Activated T-cell treated with anti-CD3 and anti-CD28 coated beads, Interleukin-2, amount 50 U/mL, for 72 hours (primary cell): ENCODE measurements around the gene ACAD9. TPM values are rescaled to one million over a fixed set of nuclear protein-coding genes. Genes with fewer than 3 reads are reported as not detected.
"Not testable (repeated sequence)": the region's sequence is repeated elsewhere in the genome, so short reads cannot be mapped to it uniquely, and the experiment has no call there.

Experiments used
- ATAC-seq, 2 donors: fragments of 150-1000 bp; cut with Tn5 transposase; replicated peaks in 1 of 2; 2 replicates each; pipeline ENCODE4 v1.10.0; 2021; ENCODE audit warnings: moderate library complexity in 2 of 2, mild to moderate bottlenecking in 1 of 2
- DNase-seq, 2 donors: peaks; one replicate each; pipeline ENCODE4 v3.0.0; 2021 to 2022; ENCODE audit warnings: mixed read lengths in 1 of 2
- H3K27ac Mint-ChIP-seq: one replicate; pipeline ENCODE4 v1.8.0; 2022; ENCODE audit warnings: mild to moderate bottlenecking, moderate library complexity, mixed read lengths
- H3K27me3 Mint-ChIP-seq: one replicate; pipeline ENCODE4 v1.8.0; 2022; ENCODE audit warnings: low read depth, mixed read lengths
- H3K36me3 Mint-ChIP-seq, 2 donors: one replicate each; pipeline ENCODE4 v1.8.0; 2022; ENCODE audit warnings: mixed read lengths in 2 of 2, mild to moderate bottlenecking in 1 of 2; ENCODE audit not compliant: insufficient read depth in 2 of 2
- H3K4me1 Mint-ChIP-seq: one replicate; pipeline ENCODE4 v1.8.0; 2022; ENCODE audit warnings: low read depth, mixed read lengths
- H3K4me3 Mint-ChIP-seq, 2 donors: one replicate each; pipeline ENCODE4 v1.8.0; 2022; ENCODE audit warnings: mild to moderate bottlenecking in 2 of 2, mixed read lengths in 2 of 2, moderate library complexity in 2 of 2
- H3K9me3 Mint-ChIP-seq, 2 donors: one replicate each; pipeline ENCODE4 v1.8.0; 2022; ENCODE audit warnings: mixed read lengths in 2 of 2
- total RNA-seq, 2 donors: library from RNA; stranded (reverse); gene quantifications; one replicate each; pipeline ENCODE4 v1.2.3, GENCODE V29; 2022

The ACAD9 gene
- total RNA-seq, 2 donors from 2014 or later, result 21.9 to 30.0 TPM

DNA sequence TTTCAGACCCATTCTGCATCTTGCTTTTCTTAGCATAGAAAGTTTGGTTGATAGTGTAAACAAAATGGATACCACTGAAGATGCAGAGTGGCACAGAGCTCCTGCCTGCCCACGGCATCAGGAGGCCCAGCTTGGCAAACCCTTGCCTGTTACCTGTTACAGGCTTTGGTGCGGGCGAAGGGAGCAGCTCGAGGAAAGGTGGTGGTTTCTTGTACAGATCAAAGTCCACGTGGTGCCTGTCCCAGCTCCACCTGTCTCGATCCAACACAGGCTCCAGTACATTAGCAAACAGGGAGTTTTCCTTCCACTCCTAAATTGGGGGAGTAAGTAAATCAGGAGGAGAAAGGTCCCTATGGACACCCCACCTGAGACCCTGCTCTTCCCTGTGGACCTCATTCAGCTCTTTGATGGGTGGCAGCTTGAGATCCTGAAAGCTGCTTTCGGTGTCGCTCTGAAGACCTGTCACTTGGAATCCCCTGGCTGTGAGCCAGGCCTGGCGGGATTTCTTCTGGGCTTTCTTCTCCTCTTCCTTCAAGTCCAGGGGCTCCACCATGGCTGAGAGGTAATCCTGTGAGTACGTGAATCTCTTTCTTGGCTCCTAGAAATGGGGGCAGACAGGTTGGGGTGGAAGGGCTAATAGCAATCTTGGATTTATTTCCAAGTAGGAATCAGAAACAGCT is 35.7 kb downstream of the ACAD9 start:
- ATAC-seq (no peak), DNase-seq (no peak)
- H3K36me3 Mint-ChIP-seq, result peaks cover 6 to 24% of the 10 kb centered on the region in 2 donors
- no peaks in the 10 kb centered on the region for H3K9me3 Mint-ChIP-seq
- H3K4me1 Mint-ChIP-seq, result no peaks in the 10 kb centered on the region
- H3K4me3 Mint-ChIP-seq, result no peak overlapping the region
- no peak overlapping the region for H3K27ac Mint-ChIP-seq
- no peaks in the 10 kb centered on the region for H3K27me3 Mint-ChIP-seq

DNA sequence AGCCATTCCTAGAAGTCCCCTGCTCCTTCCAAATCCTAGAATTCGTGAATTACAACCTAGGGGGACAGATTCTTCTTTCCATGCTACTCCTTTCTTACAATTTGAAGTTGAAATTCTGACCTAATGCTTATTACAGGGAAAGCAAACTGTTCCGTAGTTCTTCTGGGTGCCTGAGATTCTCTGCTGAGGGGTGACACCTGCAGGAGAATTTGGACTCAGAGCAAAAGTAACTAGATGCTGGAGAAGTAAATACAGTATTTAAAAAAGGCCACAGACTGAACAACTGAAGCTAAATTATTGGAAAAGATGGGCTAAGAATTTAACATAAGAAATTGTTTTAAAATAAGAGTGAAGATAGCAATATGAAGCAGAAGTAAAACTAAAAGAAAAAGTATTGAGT is 37.9 kb downstream of the ACAD9 start:
- Mint-ChIP-seq H3K36me3 (peaks cover 14 to 32% of the 10 kb centered on the region in 2 donors), H3K27me3 (no peaks in the 10 kb centered on the region), H3K4me3 (no peak overlapping the region), H3K27ac (peak overlapping the region; percentile 88), H3K9me3 (peaks cover 5 to 6% of the 10 kb centered on the region in 2 donors), H3K4me1 (peaks cover 15% of the 10 kb centered on the region)
- ATAC-seq (no peak), DNase-seq (no peak)

DNA sequence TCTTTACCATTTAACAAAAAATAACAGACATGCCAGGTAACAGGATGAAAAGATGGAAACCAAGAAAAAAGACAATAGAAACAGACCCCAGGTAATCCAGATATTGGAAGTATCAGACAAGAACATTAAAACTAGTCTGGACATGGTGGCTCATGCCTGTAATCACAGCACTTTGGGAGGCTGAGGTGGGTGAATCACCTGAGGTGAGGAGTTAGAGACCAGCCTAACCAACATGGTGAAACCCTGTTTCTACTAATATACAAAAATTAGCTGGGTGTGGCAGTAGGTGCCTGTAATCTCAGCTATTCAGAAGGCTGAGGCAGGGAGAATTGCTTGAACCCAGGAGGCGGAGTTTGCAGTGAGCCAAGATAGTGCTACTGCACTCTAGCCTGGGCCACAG is 40.6 kb downstream of the ACAD9 start:
- Mint-ChIP-seq H3K36me3 (peaks cover 14 to 33% of the 10 kb centered on the region in 2 donors), H3K27me3 (no peaks in the 10 kb centered on the region), H3K4me1 (peaks cover 38% of the 10 kb centered on the region), H3K9me3 (peaks cover 5 to 6% of the 10 kb centered on the region in 2 donors), H3K27ac (peak overlapping the region; percentile 44), H3K4me3 (no peak overlapping the region)
- DNase-seq (no peak), ATAC-seq (no peak)

DNA sequence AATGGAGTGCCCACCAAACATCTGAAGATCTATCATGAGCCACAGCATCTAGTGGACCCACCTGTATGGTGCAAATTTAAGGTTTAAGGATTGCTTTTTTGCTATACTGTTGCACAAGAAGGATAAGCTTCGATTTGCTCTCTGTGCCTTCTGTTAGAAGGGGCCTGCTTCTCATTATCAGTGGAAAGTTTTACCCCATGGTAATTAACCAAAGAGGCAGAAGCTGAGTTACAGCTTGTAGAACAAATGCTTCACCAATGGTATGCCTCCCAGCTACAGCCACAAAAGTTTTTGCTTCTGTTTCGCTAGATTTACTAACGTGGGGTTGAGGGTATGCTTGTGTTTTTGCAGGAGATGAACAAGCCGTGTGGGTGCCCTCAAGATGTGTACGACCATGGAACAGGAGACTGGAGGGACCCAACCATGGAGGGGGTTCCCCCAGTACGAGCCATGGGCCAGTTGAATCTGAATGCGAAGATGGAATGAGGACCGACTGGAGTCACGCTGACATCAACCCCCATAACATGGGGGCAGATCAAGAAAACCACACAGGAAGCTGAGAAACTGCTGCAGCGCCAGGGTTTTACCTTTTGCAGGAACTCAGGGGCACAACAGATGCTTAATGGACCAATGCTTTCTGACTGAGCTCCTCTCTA is 43.5 kb downstream of the ACAD9 start:
- DNase-seq, result peak; percentile 54 to 58
- Mint-ChIP-seq H3K27ac (peak overlapping the region; percentile 40), H3K4me1 (peaks cover 44% of the 10 kb centered on the region), H3K36me3 (peaks cover 17 to 32% of the 10 kb centered on the region in 2 donors), H3K27me3 (no peaks in the 10 kb centered on the region), H3K4me3 (peak overlapping the region; percentile 73), H3K9me3 (peaks cover 8 to 9% of the 10 kb centered on the region in 2 donors)
- ATAC-seq, result peak; percentile 84 to 88

DNA sequence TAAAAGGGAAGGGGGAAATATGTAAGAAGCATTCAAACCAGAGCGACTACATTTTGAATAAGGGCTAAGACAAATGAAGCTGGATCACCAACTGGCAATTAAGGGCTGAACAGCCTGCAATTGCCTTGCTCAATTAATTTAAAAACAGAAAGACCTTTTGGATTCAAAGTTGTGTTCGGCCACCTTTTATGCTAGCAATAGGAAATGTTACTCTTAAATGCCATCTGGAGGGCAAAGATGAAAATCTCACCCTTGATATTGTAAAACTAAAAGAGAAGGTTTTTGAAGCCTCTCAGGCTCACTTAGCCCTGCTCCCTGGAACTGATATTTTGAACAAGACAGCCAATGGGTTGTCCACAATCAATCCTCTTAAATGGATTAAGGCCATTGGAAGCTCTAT is 44.2 kb downstream of the ACAD9 start:
- DNase-seq (no peak), ATAC-seq (peak; percentile 25 to 38)
- peaks cover 8 to 9% of the 10 kb centered on the region in 2 donors for H3K9me3 Mint-ChIP-seq
- H3K27me3 Mint-ChIP-seq, result no peaks in the 10 kb centered on the region
- H3K36me3 Mint-ChIP-seq, result peaks cover 17 to 27% of the 10 kb centered on the region in 2 donors
- peak overlapping the region; percentile 73 for H3K4me3 Mint-ChIP-seq
- peaks cover 44% of the 10 kb centered on the region for H3K4me1 Mint-ChIP-seq
- H3K27ac Mint-ChIP-seq, result peak overlapping the region; percentile 40

DNA sequence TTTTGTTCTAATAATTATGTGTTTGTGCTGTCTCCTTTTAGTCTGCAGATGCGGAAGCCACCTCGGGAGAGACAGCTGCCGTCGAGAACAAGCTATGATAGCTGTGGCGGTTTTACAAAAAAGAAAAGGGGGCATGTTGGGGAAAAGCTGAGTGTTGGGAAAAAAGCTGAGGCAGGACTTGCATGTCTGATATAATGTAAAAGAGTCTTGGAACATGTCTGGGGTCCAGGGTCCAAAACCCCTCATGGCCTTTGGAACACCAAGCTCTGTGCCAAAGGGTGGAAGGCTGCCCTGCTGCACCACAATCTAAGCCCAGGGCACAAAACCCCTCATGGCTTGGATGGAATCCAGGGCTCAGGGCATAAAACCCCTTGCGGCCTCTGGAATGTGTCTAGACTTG is 44.6 kb downstream of the ACAD9 start:
- H3K27ac Mint-ChIP-seq, ATAC-seq, H3K27me3 Mint-ChIP-seq, DNase-seq, H3K9me3 Mint-ChIP-seq: not testable (repeated sequence)
- Mint-ChIP-seq H3K4me3 (peak overlapping the region; percentile 73), H3K4me1 (peaks cover 44% of the 10 kb centered on the region), H3K36me3 (peaks cover 17 to 26% of the 10 kb centered on the region in 2 donors)

DNA sequence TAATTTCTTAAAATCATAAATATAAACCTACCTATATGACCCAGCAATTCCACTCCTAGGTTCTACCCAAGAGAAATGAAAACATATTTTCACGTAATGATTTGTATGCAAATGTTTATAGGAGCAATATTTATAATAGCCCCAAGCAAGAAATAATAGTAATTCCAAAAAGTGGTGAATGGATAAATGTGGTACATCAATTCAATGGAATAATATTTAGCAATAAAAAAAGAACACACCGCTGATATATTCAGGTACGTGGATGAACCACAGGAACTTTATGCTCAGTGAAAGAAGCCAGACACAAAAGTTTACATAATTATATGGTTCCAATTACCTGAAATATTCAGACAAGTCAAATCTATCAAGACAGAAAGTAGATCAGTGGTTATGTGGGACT is 49.9 kb downstream of the ACAD9 start:
- Mint-ChIP-seq H3K4me1 (peaks cover 12% of the 10 kb centered on the region), H3K27ac (no peak overlapping the region), H3K4me3 (no peak overlapping the region), H3K27me3 (peaks cover 6% of the 10 kb centered on the region), H3K9me3 (peaks cover 3 to 5% of the 10 kb centered on the region in 2 donors), H3K36me3 (peaks cover 6 to 10% of the 10 kb centered on the region in 2 donors)
- no peak for DNase-seq
- ATAC-seq, result no peak

DNA sequence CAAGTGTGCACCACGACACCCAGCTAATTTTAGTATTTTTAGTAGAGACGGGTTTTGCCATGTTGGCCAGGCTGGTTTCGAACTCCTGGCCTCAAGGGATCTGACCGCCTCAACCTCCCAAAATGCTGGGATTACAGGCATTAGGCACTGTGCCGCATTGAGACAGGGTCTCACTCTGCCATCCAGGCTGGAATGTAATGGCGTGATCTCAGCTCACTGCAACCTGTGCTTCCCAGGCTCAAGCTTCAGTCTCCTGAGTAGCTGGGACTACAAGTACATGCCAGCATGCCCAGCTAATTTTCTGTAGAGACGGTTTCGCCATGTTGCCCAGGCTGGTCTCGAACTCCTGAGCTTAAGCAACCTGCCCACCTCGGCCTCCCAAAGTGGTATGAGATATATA is 51.6 kb downstream of the ACAD9 start:
- no peaks in the 10 kb centered on the region for H3K4me1 Mint-ChIP-seq
- H3K36me3 Mint-ChIP-seq, result peaks cover 3 to 4% of the 10 kb centered on the region in 2 donors
- ATAC-seq (no peak), DNase-seq (no peak)
- peaks cover 6% of the 10 kb centered on the region for H3K27me3 Mint-ChIP-seq
- H3K9me3 Mint-ChIP-seq, result peaks cover 3 to 5% of the 10 kb centered on the region in 2 donors
- no peak overlapping the region for H3K4me3 Mint-ChIP-seq
- H3K27ac Mint-ChIP-seq, result no peak overlapping the region

DNA sequence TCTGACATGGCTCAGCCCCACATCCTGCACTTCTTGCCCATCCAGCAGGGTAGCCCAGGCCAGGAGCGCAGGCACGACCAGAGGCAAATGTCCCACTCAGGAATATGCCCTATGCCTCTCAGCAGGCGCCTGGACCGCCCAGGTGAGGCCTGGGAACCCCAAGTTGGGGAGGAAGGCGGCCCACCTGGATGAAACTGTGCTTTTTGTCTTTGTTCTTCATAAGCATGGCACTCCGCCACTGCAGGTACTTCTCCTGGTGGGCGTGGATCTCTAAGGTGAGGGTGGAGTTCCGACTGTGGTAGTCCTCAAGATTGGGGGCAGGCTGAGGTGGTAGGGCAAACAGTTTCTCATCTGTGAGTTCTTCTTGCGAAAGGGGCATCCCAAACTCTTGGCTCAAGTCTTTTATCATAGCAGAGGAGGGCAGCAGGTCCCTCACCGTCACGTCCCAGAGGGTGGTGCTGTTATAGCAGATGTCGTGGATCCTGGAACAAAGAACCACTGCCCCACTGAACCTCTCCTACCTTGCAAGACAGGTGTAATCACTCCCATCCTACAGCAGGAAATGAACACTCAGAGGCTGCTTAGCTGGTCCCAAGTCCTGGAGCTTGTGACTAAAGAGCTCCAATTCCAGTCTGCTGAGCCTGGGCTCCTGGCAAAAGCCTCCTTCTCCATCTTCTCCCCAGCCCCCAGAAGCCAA is 53.2 kb downstream of the ACAD9 start:
- Mint-ChIP-seq H3K4me3 (no peak overlapping the region), H3K4me1 (no peaks in the 10 kb centered on the region), H3K27ac (no peak overlapping the region), H3K36me3 (no peaks in the 10 kb centered on the region), H3K27me3 (peaks cover 6% of the 10 kb centered on the region), H3K9me3 (peaks cover 0 to 2% of the 10 kb centered on the region in 2 donors)
- ATAC-seq (no peak), DNase-seq (no peak)

DNA sequence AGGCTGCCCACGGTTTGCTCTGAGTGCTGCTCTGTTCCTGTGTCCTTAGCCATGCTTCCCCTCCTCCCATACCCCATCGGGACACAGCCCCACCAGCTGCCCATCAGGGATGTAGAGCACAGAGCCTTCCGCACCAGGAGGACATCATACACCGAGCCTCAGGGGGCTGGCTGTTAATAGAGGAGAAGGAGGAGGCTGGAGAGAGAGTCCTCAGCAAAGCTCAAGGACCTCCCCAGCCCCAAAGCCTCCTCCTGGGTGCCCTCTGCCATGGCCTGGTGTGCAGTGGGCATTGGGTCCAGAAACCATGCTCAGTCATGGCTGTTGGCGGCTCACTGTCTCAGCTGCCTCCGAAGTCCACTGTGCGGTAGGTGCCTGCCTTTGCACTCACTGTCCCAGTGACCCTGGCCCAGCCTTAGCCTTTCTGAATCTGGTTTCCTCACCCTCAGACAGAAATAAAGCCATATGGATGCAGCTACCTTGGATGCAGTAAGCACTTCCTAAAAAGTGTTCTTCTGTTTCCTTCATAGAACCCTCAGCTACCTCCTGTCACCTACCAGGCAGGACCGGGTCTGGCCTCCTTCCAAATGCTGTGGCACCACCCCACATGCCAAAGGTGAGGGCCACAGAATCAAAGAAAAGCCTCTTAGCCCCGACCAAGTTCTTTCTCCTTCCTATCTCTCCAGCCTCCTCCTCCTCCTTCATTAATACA is 53.9 kb downstream of the ACAD9 start:
- no peak overlapping the region for H3K27ac Mint-ChIP-seq
- H3K36me3 Mint-ChIP-seq, result no peaks in the 10 kb centered on the region
- H3K27me3 Mint-ChIP-seq, result peaks cover 6% of the 10 kb centered on the region
- H3K4me3 Mint-ChIP-seq, result no peak overlapping the region
- ATAC-seq, result peak in 1 of 2 donors; percentile 13
- no peaks in the 10 kb centered on the region for H3K4me1 Mint-ChIP-seq
- DNase-seq, result no peak
- H3K9me3 Mint-ChIP-seq, result peaks cover 0 to 2% of the 10 kb centered on the region in 2 donors

DNA sequence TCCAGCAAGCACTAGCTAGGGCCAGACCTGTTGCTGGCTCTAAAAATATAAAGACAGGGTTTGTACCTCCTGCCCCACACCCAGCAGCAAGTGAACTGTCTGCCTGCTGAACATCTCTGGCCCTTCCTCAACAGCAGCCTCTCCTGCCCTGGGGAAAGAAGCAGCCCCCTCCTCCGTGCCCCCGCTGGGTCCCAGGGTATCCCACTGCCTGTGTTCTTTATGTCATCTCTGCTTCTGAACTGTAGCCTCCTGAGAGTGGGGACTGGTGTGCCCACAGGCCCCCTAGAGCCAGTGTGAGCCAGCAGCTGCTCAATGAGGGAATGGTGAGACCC is 54.5 kb downstream of the ACAD9 start:
- Mint-ChIP-seq H3K36me3 (no peaks in the 10 kb centered on the region), H3K4me3 (no peak overlapping the region), H3K27ac (no peak overlapping the region), H3K27me3 (peaks cover 6% of the 10 kb centered on the region), H3K4me1 (no peaks in the 10 kb centered on the region), H3K9me3 (peaks cover 0 to 2% of the 10 kb centered on the region in 2 donors)
- DNase-seq (no peak), ATAC-seq (no peak)

DNA sequence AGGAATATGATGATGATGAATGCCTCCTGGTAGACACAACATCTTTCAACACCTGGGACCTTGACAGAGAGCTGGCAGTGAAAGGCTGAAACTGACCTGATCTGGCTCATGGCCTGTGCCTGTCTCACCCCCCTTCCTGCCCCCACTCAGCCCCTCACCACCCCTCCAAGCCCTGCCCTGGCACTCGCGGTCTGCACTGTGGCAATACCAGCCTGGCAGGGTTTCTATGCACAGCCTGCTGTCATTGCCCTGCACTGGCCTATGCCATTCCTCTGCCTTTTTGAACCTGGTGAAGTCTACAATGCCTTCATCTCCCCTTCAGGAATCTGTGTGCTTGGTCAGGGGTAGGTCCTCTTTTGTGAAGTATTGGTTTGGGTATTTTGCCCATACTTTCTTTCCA is 56.5 kb downstream of the ACAD9 start:
- no peak for DNase-seq
- Mint-ChIP-seq H3K4me3 (no peak overlapping the region), H3K36me3 (no peaks in the 10 kb centered on the region), H3K27ac (no peak overlapping the region), H3K4me1 (no peaks in the 10 kb centered on the region), H3K9me3 (no peaks in the 10 kb centered on the region), H3K27me3 (peaks cover 6% of the 10 kb centered on the region)
- ATAC-seq, result no peak

DNA sequence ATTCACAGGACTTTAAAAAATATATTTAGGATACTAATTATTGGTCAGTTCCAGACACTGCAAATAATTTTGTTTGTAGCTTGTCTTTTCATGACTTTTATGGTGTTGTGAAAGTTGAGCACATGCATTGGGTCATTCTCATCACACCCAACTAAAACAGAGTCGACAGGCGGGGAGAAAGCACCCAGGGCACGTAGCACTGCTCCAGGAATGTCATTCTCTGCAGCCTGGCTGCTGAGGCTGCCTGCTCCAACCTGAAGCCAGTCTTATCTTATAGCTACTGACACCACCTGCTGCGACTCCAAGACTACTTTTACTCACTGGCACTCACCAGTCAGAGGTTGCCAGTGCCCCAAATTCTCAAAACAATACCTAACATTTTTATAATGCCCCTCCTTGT is 56.9 kb downstream of the ACAD9 start:
- H3K27ac Mint-ChIP-seq, result no peak overlapping the region
- peaks cover 6% of the 10 kb centered on the region for H3K27me3 Mint-ChIP-seq
- H3K36me3 Mint-ChIP-seq, result no peaks in the 10 kb centered on the region
- H3K4me1 Mint-ChIP-seq, result no peaks in the 10 kb centered on the region
- DNase-seq (no peak), ATAC-seq (no peak)
- H3K4me3 Mint-ChIP-seq, result no peak overlapping the region
- H3K9me3 Mint-ChIP-seq, result no peaks in the 10 kb centered on the region
